PC-3 (cell line): ENCODE data around the gene BATF.

Experiments used
- EZH2phosphoT487 ChIP-seq: fragments of 300-600 bp; sonication (generic); IDR thresholded peaks from 2 replicates; pipeline ENCODE4 v1.6.1; 2018; ENCODE audit warnings: mild to moderate bottlenecking, antibody characterized with exemption, low read length, borderline replicate concordance
- TF ChIP-seq, protein P1 (sequence below): fragments of 300-600 bp; sonication (generic); conservative IDR thresholded peaks from 2 replicates; pipeline ENCODE4 v1.5.1; 2017; ENCODE audit warnings: antibody characterized with exemption, low read depth, mild to moderate bottlenecking, low read length

DNA sequence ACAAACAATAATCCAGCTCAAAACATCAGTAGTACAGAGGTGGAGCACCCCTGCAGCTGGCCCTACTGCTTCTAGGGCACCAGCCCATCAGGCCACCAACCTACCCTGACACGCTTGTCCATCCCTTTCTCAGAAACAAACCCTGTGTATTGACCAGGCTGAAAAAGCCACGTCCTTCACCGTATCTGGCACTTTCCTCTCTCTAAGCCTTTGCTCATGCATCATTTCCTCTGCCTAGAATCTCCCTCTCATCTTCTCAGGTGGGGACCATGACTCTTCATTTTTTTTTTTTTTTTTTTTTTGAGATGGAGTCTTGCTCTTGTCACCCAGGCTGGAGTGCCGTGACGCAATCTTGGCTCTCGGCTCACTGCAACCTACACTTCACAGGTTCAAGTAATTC, 30.9 kb downstream of the BATF start:
- TF ChIP-seq, protein P1, sequence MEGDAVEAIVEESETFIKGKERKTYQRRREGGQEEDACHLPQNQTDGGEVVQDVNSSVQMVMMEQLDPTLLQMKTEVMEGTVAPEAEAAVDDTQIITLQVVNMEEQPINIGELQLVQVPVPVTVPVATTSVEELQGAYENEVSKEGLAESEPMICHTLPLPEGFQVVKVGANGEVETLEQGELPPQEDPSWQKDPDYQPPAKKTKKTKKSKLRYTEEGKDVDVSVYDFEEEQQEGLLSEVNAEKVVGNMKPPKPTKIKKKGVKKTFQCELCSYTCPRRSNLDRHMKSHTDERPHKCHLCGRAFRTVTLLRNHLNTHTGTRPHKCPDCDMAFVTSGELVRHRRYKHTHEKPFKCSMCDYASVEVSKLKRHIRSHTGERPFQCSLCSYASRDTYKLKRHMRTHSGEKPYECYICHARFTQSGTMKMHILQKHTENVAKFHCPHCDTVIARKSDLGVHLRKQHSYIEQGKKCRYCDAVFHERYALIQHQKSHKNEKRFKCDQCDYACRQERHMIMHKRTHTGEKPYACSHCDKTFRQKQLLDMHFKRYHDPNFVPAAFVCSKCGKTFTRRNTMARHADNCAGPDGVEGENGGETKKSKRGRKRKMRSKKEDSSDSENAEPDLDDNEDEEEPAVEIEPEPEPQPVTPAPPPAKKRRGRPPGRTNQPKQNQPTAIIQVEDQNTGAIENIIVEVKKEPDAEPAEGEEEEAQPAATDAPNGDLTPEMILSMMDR: no peak
- no peak for TF ChIP-seq EZH2phosphoT487
